GM12892 (cell line): Measurements from ENCODE around the gene WASF2.

Experiments
- POLR2A ChIP-seq: IDR thresholded peaks from 2 replicates; pipeline ENCODE4 v1.6.1; 2011; ENCODE audit warnings: low read depth, low read length, control low read depth
- POLR2AphosphoS5 ChIP-seq: IDR thresholded peaks from 2 replicates; pipeline ENCODE4 v1.6.1; 2011; ENCODE audit warnings: low read depth, low read length, control low read depth

DNA sequence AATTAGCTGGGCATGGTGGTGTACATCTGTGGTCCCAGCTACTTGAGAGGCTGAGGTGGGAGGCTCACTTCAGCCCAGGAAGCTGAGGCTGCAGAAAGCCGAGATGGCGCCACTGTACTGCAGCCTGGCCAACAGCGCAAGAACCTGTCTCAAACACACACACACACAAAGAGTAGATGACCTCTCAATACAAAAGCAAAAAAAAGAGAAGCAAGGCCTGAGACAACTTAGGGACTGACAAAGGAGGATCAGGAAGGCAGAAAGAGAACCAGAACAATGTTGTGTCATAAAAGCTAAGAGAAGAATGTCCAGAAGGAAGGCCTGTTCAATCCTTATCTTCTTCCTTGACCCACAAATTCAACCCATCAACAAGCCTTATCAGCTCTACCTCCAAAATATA, 18.5 kb downstream of the WASF2 start:
- TF ChIP-seq POLR2AphosphoS5 (no peak), POLR2A (no peak)
